HG02885 (cell line): ENCODE data around the gene S100A9.

Experiments
- ATAC-seq: cut with Tn5 transposase; IDR thresholded peaks from one replicate; pipeline ENCODE4 v1.9.1; 2021; ENCODE audit warnings: mild to moderate bottlenecking; ENCODE audit not compliant: unreplicated experiment, poor library complexity

S100A9 gene

GRCh38 chr1:153359241-153359640, 1.6 kb downstream of the S100A9 start:
- ATAC-seq: no peak

GRCh38 chr1:153360190-153360589, 2.5 kb downstream of the S100A9 start:
- no peak for ATAC-seq

- ATAC-seq: no peak
Measured at GRCh38 chr1:153360592-153361479, 3.2 kb downstream of the S100A9 start.

GRCh38 chr1:153361480-153362109, 3.9 kb downstream of the S100A9 start:
- no peak for ATAC-seq

GRCh38 chr1:153362187-153362775, 4.6 kb downstream of the S100A9 start:
- ATAC-seq: no peak

GRCh38 chr1:153363641-153364040, 6.0 kb downstream of the S100A9 start:
- no peak for ATAC-seq

- no peak for ATAC-seq
Measured at GRCh38 chr1:153364156-153364555, 6.5 kb downstream of the S100A9 start.

- ATAC-seq: no peak
Measured at GRCh38 chr1:153364766-153365666, 7.4 kb downstream of the S100A9 start.

- ATAC-seq: no peak
Measured at GRCh38 chr1:153365696-153366095, 8.0 kb downstream of the S100A9 start.

GRCh38 chr1:153366261-153366660, 8.6 kb downstream of the S100A9 start:
- no peak for ATAC-seq

GRCh38 chr1:153367090-153367489, 9.4 kb downstream of the S100A9 start:
- no peak for ATAC-seq

- no peak for ATAC-seq
Measured at GRCh38 chr1:153368495-153368894, 10.8 kb downstream of the S100A9 start.

GRCh38 chr1:153370146-153370545, 12.5 kb downstream of the S100A9 start:
- no peak for ATAC-seq

- ATAC-seq: no peak
Measured at GRCh38 chr1:153371231-153371630, 13.6 kb downstream of the S100A9 start.

- ATAC-seq: no peak
Measured at GRCh38 chr1:153372571-153372970, 14.9 kb downstream of the S100A9 start.

- no peak for ATAC-seq
Measured at GRCh38 chr1:153374071-153374470, 16.4 kb downstream of the S100A9 start.

- ATAC-seq: no peak
Measured at GRCh38 chr1:153375511-153375910, 17.9 kb downstream of the S100A9 start, which contains the start of gene S100A12. Gene S100A12, minus strand, starts transcription at chr1:153375621. Its CDS starts 1,029 bp downstream, at chr1:153374592.

GRCh38 chr1:153379591-153379990, 21.9 kb downstream of the S100A9 start:
- ATAC-seq: no peak

- ATAC-seq: no peak
Measured at GRCh38 chr1:153380711-153381110, 23.1 kb downstream of the S100A9 start.

- ATAC-seq: no peak
Measured at GRCh38 chr1:153384958-153385580, 27.4 kb downstream of the S100A9 start.
